GM18951 (cell line): ENCODE measurements around the gene CRLF3.

Experiments used
- POLR2A ChIP-seq: IDR thresholded peaks from 4 replicates; pipeline ENCODE4 v1.6.1; 2011; ENCODE audit warnings: mild to moderate bottlenecking; ENCODE audit not compliant: insufficient read length, insufficient read depth; ENCODE audit errors: extremely low read depth
- in situ Hi-C: fragments of 300-500 bp; cut with MboI; formaldehyde crosslinking; loops from one replicate; pipeline ENCODE4 v1.12.0; 2022; ENCODE audit warnings: low sequenced_read_pairs, mixed read lengths, inconsistent platforms; ENCODE audit not compliant: unreplicated experiment

CRLF3 gene

GRCh38 chr17:30824356-30825145 lies at the start of gene CRLF3:
TSS of gene CRLF3 (minus strand) at chr17:30824692. CDS start at chr17:30824651, 41 bp downstream.
- TF ChIP-seq POLR2A: peak; percentile 86
- in situ Hi-C loops: no loop called here

- TF ChIP-seq POLR2A: no peak
- in situ Hi-C loops: no loop called here
Measured at GRCh38 chr17:30869005-30869404, 44.5 kb upstream of the CRLF3 start.

GRCh38 chr17:30864636-30865035 lies 40.1 kb upstream of the CRLF3 start:
- in situ Hi-C loops: no loop called here
- TF ChIP-seq POLR2A: no peak

- no peak for TF ChIP-seq POLR2A
- in situ Hi-C loops: no loop called here
Measured at GRCh38 chr17:30858556-30859250, 34.2 kb upstream of the CRLF3 start.

- in situ Hi-C loops: no loop called here
- TF ChIP-seq POLR2A: no peak
Measured at GRCh38 chr17:30854146-30854545, 29.7 kb upstream of the CRLF3 start.

GRCh38 chr17:30848021-30848420 lies 23.5 kb upstream of the CRLF3 start:
- no peak for TF ChIP-seq POLR2A
- in situ Hi-C loops: no loop called here

GRCh38 chr17:30840771-30841170 lies 16.3 kb upstream of the CRLF3 start:
- TF ChIP-seq POLR2A: no peak

GRCh38 chr17:30838202-30838807 lies 13.8 kb upstream of the CRLF3 start:
- in situ Hi-C loops: no loop called here
- no peak for TF ChIP-seq POLR2A

More at GRCh38 chr17:30840771-30841170, 16.3 kb upstream of the CRLF3 start:
- in situ Hi-C loops: no loop called here

- TF ChIP-seq POLR2A: no peak
Measured at GRCh38 chr17:30832438-30833124, 8.1 kb upstream of the CRLF3 start.

GRCh38 chr17:30831663-30832437 lies 7.4 kb upstream of the CRLF3 start, which contains the start of gene ATAD5:
TSS of gene ATAD5 (plus strand) at chr17:30831966. CDS start at chr17:30832348, 382 bp downstream.
- TF ChIP-seq POLR2A: peak; percentile 80
- in situ Hi-C loops: no loop called here

More at GRCh38 chr17:30832438-30833124, 8.1 kb upstream of the CRLF3 start:
- in situ Hi-C loops: no loop called here

GRCh38 chr17:30831257-30831656 lies 6.8 kb upstream of the CRLF3 start:
- in situ Hi-C loops: no loop called here
- TF ChIP-seq POLR2A: no peak

GRCh38 chr17:30829022-30829421 lies 4.5 kb upstream of the CRLF3 start:
- in situ Hi-C loops: no loop called here
- TF ChIP-seq POLR2A: no peak
